ENCODE data around the gene TBC1D8.

Gene TBC1D8

DNA sequence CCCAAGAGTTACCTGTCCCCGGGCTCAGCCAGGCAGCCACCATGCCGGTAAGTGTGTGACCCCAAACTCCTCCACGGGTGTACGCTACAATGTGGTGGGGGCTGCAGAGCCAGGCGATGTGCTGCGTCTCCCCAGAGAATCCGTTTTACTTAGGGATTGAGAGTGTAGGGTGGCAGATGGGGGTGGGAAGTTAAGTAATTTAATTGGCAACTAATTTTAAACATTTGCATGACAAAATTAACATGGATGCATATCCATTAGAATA lies 175.7 kb downstream of the TBC1D8 start:
- TF ChIP-seq, protein P1, sequence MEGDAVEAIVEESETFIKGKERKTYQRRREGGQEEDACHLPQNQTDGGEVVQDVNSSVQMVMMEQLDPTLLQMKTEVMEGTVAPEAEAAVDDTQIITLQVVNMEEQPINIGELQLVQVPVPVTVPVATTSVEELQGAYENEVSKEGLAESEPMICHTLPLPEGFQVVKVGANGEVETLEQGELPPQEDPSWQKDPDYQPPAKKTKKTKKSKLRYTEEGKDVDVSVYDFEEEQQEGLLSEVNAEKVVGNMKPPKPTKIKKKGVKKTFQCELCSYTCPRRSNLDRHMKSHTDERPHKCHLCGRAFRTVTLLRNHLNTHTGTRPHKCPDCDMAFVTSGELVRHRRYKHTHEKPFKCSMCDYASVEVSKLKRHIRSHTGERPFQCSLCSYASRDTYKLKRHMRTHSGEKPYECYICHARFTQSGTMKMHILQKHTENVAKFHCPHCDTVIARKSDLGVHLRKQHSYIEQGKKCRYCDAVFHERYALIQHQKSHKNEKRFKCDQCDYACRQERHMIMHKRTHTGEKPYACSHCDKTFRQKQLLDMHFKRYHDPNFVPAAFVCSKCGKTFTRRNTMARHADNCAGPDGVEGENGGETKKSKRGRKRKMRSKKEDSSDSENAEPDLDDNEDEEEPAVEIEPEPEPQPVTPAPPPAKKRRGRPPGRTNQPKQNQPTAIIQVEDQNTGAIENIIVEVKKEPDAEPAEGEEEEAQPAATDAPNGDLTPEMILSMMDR (IDR thresholded peaks at IDR 0.05) = no peak
- TF ChIP-seq ZFX (IDR thresholded peaks at IDR 0.05; ENCODE audit: borderline replicate concordance) = no peak
- no peak overlapping the region for H3K27ac ChIP-seq

DNA sequence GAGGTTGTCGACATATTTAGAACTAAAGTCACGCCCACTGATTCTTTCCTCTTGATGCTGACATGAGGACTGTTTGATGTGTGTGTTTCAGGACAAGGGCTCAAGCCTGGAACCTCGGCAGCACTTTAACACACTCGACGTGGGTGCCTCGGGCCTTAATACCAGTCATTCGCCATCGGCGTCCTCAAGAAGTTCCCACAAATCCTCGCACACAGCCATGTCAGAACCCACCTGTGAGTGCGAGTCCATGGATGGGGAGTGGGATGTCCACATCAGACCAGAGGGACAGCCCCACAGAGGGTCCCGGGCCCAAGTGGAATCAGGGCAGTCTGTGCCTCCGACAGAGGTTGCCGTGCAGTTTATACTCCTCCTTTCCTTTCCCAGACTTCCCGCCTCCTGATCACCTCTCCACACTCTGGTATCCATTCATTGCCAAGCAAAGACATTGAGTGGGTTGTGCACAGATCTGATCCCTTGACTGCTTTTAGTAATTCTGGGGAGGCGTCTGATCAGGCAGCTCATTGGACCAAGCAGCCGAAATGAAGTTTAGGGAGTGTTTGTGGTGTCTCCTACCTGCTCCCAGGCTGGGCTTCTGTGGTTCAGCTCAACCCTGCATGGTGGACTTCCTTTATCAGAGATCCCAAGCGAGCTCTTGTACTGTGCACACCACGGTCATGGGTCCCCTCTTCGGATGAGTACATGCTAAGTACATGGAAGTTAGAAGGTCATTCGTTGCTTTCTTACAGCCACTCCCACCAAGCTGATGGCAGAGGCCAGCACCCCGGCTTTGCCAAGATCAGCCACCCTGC lies 176.3 kb downstream of the TBC1D8 start:
- H3K27ac ChIP-seq = no peak overlapping the region
- TF ChIP-seq ZFX (IDR thresholded peaks at IDR 0.05; ENCODE audit: borderline replicate concordance) = no peak
- TF ChIP-seq, protein P1 (IDR thresholded peaks at IDR 0.05) = no peak

DNA sequence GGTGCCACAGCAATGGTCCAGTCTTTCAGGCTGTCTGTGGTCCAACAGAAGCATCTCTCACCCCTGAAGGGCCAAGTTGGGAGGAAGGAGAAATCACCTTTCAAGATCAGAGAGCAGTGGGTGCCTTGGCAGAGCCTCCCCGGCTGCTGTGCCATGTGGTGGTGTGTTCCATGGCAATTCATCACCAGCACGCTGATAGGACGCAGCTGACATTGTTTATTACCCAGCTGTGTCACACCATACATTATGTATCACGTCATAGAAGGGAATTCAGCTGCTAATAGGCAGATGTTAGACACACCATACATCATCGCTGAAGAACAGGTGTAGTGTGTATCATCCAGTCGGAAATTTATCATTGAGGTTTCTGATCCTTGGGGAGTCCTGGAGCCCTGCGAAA lies 178.7 kb downstream of the TBC1D8 start:
- TF ChIP-seq ZFX (IDR thresholded peaks at IDR 0.05; ENCODE audit: borderline replicate concordance) = no peak
- TF ChIP-seq, protein P1 (IDR thresholded peaks at IDR 0.05) = no peak
- H3K27ac ChIP-seq = no peak overlapping the region

DNA sequence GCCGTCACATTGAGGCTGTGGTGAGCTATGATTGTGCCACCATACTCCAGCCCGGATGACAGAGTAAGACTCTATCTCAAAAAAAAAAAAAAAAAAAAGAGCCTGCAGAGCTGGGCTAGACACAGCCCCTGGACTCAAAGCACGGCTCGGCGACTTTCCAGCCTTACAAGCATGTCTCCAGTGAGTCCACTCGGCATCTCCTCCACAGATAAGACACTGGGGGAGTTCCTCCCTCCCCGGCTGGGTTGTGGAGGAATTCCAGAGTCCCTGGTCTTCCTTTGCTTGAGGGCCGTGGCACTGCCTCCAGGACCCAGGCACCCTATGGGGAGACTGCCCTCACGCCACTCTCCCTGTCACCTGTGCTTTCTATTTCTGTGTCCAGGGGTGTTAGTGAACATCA lies 180.0 kb downstream of the TBC1D8 start:
- H3K27ac ChIP-seq = no peak overlapping the region
- no peak for TF ChIP-seq ZFX (IDR thresholded peaks at IDR 0.05; ENCODE audit: borderline replicate concordance)
- TF ChIP-seq, protein P1 (IDR thresholded peaks at IDR 0.05) = no peak

DNA sequence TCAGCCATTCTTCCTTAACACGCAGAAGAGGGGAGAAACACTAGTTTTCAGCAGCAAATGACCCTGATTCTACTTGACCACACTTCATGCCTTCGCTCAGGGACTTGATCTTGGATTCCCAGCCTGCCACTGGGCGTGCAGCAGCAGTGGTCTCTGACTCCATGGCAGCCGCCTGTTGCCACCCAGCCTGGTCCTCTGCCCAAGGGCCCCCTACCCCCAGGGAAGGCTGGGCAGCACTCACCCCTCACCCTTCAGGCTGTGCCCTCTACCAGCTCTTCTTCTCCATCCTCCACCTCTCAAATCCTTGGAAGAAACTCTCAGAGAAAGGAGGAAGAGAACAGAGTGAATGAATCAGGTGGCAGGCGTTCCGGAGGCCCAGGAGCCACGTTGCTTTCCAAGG lies 181.2 kb downstream of the TBC1D8 start:
- TF ChIP-seq, protein P1 (IDR thresholded peaks at IDR 0.05) = no peak
- TF ChIP-seq ZFX (IDR thresholded peaks at IDR 0.05; ENCODE audit: borderline replicate concordance) = no peak
- H3K27ac ChIP-seq = no peak overlapping the region

DNA sequence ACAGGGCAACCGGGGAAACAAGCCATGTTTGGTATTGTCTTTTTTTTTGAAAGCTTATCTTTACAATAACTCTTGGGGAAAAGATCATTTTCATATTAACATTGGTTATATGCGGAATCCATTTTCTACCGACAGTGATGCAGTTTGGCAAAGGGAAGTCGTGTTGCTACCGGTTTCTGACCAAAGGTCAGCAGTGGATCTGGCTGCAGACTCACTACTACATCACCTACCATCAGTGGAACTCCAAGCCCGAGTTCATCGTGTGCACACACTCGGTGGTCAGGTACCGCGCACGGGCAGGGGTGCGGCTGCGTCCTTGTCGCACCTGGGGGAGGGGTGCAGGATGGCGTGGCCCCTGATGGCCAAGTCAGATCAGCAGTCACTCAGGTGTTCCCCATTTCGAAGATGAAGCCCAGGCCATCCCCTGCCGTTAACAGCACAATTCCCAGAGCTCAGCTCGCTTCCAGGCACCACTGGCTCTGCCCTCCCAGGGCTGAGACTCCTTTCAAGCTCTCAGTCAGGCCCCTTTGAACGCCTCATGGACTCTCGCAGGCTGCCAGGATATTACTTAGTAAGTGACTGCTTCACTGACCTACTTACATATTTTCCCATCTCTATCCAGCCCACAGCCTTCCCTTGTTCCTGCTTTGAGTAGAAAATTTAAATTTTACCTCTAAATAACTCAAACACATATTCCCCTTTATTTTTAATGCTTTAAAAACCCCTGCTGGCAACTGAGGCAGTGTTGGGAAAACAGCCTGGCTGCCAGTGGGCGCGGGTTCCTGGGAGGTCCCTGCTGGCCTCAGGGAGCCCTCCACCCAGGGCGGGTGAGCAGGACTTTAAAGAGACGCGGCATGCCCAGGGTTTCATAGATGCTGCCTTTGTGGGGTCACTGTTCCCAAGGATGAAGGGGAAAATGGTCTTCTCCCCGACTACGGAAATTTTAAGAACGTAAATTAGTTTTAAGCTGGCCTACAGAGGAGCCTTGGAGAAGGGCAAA lies 182.7 kb downstream of the TBC1D8 start:
- H3K27ac ChIP-seq = no peak overlapping the region
- TF ChIP-seq, protein P1 (IDR thresholded peaks at IDR 0.05) = no peak
- no peak for TF ChIP-seq ZFX (IDR thresholded peaks at IDR 0.05; ENCODE audit: borderline replicate concordance)

DNA sequence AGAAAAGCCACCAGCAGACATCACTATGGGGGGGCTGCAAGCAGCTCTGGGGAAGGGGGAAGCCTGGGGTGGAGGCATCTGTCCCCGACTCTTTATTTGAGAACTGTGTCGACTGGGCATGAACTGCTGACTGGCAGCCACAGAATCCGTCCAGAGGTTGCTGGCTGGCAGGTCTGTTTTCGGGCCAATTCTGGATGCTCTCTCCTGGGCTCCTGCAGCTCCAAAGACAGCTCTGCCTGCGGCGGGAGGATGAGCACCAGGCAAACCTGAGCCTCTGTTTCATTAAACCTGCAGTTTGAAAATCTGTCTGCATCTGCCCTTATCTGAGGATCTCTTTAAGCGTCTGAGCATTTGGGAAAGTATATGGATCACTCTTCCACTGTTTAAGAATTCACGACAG lies 183.5 kb downstream of the TBC1D8 start:
- H3K27ac ChIP-seq = no peak overlapping the region
- TF ChIP-seq, protein P1 (IDR thresholded peaks at IDR 0.05) = no peak
- TF ChIP-seq ZFX (IDR thresholded peaks at IDR 0.05; ENCODE audit: borderline replicate concordance) = no peak
